Astrocyte (in vitro differentiated cells and primary cell): Measurements from ENCODE around the gene CNOT1.

Experiments
- CTCF ChIP-seq: IDR thresholded peaks from 2 replicates; pipeline ENCODE4 v1.5.1; 2011; ENCODE audit warnings: low read depth, mild to moderate bottlenecking, inconsistent platforms, low read length, moderate library complexity; ENCODE audit not compliant: insufficient read depth
- EZH2 ChIP-seq: IDR thresholded peaks from 2 replicates; pipeline ENCODE4 v1.6.1; 2012; ENCODE audit warnings: mild to moderate bottlenecking, low read length, inconsistent platforms; ENCODE audit not compliant: insufficient read depth

DNA sequence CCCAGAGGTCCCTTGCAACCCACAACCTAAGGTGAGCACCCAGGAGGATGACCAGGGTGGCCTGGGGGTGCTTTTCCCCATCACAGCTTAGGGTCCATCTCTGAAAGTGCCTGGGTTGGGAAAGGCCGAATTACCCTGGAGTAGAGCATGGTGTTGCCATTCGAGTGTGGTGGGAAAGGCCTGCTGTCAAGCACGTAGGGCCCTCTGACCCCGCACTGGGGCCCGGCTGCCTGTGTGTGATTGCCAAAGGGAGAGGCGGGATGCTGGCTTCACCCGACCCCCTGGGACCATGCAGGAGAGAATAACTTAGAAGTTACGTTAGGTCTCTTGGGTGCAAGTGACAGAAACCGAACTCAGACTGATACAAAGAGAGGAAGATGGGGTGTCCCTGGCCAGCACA is 157.4 kb downstream of the CNOT1 start:
- TF ChIP-seq CTCF (no peak), EZH2 (no peak)
